Smooth muscle cell of the brain vasculature (primary cell): Measurements from ENCODE around the gene NDUFS6.
"Not testable (repeated sequence)": the region's sequence is repeated elsewhere in the genome, so short reads cannot be mapped to it uniquely, and the experiment has no call there.

Experiments used
- DNase-seq: peaks from one replicate; pipeline ENCODE4 v3.0.0-alpha.2; 2012; ENCODE audit warnings: low read depth, low spot score

The NDUFS6 gene

DNA sequence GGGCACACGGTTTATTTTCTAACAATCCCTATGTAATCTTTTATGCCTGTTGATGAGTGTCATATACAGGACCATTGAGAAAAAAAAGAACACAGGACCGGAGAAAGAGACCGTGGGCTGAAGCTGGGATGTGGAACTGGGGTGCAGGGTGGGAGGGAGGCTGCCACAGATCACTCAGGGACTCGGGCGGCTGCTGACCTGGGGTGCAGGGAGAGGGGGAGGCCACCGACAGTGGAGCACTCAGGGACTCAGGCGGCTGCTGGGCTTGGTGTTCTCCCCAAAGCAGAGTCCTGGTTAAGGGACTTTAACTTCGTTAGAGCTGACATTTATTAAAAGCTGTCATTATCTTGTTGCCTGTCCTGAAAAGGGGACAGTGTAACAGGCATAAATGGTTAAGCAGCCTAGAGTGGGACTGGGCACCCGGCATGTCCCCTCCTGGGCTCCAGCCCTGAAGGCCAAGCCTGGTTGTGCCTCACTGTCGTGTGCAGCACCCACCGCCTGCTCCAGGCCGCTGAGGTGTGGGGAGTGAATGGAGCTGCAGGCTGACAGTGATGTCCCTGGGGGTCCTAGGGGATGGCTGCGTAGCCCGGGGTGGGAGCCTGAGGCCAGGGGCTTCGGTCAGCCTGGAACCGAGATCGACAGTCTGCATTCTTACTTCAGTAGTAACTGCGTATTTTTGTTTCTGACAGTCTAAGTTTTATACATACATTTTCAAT lies 14.0 kb downstream of the NDUFS6 start:
- no peak for DNase-seq

DNA sequence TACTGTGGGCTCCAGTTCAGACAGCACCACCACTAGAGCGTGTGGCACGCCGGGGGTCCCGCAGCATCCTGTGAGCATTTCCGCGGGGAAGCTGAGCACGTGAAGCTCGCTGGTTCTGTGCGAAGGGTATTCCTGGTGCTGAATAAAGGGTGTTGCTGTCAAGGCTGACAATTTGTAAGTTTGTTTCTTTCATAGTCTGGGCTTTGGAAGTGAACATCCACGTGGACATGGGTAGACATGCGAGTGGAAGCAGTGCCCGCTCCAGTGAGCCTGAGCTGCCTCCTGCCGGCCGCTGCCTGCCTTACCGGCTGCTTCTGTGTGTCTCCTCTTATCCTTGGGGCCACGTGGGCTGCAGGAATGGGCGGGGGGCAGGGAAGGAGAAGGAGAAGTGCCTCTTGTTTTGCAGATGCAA lies 14.7 kb downstream of the NDUFS6 start:
- no peak for DNase-seq

DNA sequence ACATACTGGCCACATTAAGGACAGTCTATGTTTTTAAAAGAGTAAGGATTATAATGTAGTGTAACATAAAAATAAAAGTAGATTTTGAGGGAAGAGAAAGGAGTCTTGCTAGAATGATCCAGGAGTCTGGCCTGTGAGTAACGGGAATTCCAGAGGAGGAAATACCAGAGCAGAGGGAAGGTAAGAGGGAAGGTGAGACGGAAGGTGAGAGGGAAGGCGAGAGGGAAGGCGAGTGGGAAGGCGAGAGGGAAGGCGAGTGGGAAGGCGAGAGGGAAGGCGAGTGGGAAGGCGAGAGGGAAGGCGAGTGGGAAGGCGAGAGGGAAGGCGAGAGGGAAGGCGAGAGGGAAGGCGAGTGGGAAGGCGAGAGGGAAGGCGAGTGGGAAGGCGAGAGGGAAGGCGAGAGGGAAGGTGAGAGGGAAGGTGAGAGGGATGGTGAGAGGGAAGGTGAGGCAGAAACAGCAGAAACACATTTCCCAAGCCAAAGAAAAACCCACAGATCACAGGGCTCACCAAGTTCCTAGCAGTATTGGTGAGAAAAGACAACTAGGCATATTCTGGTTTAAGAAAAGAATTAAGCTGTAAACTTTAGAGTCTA lies 15.4 kb downstream of the NDUFS6 start:
- DNase-seq, result not testable (repeated sequence)

DNA sequence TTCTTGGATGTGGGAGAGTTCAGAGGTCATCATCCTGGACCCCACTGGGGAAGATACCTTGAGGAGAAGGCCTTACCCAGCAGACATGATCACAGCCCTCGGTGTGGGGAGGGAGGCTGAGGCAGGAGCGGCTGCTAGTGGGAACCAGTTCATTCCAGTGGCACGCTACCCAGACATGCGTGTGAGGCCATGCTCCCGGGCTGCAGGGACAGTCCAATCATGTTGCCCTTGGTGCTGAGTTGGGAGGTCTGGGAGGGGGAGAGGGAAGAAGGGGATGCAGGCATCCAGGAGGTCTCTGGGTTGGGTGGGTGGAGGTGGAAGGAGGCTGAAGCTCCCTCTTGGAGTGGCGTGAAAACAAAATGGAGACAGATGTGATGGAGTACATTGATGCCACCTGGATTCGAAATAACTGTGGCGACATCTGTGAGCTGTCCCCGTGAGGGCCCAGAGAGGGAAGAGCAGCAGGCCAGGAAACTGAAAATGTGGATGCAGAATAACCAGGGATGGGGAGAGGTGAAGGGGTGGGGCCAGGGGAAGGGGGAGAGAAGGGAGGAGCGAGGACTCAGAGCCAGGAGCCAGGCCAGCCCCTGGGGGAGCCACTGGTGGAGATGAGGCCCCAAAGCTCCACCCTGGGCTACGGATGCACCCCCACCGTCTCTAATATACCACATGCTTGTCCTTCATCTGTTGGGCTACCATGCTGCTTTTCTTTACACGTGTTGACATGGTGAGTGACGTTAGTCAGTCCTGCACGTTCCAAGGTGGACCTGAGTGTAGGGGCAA lies 16.2 kb downstream of the NDUFS6 start:
- no peak for DNase-seq

DNA sequence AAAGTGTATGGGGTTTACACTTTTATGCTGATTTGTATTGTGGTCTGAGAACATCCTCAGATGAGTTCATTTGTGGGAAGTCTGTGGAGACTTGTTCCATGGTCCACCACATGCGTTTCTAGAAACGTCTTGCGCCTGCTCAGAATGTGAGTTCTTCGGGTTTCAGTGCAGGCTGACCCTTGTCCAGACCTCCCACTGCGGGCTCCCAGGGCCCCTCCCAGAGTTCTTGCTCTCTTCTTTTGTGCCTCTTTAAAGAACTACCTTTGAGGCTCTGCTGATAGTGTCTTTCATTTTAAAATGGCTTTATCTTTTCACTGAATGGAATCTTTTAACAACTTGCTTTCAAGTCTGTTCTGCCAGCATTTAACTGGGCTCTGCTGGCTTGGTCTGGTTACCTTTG lies 17.6 kb downstream of the NDUFS6 start:
- DNase-seq, result no peak

DNA sequence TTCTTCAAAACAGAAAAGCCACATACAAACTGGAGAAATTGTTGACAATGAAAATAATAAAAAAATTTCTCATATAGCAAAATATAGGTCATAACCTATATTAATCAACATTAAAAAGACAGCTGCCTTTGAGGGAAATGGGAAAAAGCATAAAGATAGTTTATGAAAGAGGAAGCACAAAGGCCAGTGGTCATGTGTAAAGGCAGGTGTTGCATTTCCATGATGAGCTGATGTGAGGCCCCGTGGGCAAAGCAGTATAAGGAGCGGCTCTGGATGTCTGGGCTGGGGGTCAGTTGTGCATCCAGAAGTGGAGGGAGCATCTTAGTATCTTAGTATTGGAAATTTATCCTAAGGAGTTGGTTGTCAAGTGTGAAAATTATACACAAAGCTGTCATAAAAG lies 18.3 kb downstream of the NDUFS6 start:
- no peak for DNase-seq

DNA sequence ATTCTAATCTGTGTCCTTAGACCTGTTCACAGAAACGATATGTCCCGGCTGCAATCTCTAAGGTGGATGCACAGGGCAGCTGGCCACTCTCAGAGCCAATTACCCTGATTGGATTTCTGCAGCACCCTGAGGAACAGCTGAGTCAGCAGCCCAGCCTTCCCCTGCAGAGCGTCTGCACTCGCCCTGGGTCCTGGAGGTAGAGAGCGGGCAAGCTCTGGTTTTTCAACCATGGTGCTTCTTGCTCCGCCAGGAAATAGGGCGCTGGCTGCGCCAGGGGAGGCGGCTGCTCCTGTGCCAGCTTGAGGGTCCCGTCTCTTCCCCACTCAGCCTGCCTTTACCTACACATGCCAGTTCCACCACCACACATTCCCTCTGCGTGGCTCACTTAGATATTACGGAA lies 19.2 kb downstream of the NDUFS6 start:
- no peak for DNase-seq

DNA sequence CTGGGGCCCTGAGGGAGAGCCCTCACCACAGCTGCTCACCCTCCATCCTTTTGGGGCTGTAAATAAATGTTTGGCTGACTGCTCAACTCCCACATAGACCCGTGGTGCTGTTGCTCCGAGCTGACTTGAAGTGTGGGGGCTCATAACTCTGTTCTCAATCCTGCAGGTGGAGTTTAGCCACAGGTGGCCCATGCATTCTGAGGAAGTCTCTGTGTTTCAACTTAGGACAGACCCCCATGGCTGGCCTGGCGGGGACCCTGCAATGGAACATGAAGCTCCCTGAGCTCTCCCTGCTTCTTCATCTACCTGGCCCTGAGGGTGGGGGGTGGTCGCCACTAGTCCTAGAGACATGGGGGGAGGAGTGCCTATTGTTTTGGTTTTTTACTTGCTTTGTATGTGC lies 19.7 kb downstream of the NDUFS6 start:
- DNase-seq, result no peak

DNA sequence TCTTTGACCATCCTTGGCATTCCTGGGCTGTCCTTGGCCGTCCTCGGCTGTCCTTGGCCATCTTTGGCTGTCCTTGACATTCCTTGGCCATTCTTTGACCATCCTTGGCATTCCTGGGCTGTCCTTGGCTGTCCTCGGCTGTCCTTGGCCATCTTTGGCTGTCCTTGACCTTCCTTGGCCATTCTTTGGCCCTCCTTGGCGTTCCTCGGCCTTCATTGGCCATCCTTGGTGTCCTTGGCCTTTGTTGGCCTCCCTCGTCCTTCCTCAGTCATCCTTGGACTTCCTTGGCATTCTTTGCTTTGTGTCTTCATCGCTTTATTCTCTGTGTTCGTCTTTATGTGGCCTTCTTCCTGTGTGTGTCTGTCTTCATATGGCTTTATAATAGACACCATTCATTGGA lies 20.7 kb downstream of the NDUFS6 start:
- DNase-seq, result no peak

DNA sequence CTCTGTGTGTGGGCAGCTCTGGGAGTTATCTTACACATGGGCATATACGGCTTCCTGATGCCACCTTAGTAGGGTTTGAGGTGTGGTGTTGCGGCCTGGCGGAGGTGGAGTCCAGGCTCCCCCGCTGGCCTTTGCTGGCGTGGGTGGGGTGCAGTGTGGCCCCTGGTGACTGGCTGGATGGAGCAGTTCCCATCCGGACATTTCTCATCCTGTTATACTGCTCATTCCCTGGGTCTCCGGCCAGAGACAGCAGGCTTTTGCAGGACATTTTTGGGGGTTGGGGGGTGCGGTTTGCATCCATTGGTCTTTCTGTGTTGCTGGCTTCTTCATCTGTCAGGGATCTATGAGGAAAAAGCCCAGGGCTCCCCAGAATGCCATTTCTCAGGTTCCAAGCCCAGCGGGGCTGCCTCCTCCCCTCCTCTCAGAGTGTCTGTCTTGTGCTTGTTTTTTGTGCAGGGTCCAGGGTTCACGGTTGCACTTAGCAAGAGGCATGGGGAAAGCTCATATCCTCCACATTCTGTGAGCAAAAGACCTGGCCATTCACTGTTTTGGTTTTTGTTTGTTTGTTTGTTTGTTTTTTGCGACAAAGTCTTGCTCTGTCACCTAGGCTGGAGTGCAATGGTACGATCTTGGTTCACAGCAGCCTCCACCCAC lies 22.3 kb downstream of the NDUFS6 start:
- no peak for DNase-seq

DNA sequence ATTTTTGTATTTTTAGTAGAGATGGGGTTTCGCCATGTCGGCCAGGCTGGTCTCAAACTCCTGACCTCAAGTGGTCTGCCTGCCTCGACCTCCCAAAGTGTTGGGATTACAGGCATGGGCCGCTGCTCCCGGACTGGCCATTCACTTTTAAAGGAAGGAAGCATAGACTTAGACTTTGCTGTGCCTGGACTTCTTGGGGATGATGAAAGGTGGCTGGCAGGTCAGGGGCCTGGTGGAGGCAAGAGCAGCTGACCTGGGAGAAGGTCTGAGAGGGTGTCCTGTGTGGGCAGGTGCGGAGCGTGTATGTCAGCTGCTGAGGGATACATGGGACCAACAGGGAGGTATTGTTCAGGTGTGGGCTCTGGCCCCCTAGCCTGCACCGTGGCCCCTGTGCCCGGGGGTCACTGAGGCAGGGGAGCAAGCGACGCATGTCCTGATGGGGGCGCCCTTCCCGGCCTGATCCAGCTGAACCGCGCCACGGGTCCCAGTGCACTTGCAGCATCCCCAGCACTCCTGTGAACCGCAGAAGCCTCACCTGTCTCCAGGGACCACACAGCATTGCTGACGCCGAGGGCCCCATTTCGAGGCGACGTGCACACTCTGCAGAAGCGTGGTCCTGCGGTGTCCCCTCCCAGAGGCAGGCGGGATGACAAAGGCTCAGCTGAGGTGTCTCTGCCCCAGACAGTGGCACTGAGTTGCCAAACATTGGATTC lies 23.1 kb downstream of the NDUFS6 start:
- DNase-seq, result no peak

DNA sequence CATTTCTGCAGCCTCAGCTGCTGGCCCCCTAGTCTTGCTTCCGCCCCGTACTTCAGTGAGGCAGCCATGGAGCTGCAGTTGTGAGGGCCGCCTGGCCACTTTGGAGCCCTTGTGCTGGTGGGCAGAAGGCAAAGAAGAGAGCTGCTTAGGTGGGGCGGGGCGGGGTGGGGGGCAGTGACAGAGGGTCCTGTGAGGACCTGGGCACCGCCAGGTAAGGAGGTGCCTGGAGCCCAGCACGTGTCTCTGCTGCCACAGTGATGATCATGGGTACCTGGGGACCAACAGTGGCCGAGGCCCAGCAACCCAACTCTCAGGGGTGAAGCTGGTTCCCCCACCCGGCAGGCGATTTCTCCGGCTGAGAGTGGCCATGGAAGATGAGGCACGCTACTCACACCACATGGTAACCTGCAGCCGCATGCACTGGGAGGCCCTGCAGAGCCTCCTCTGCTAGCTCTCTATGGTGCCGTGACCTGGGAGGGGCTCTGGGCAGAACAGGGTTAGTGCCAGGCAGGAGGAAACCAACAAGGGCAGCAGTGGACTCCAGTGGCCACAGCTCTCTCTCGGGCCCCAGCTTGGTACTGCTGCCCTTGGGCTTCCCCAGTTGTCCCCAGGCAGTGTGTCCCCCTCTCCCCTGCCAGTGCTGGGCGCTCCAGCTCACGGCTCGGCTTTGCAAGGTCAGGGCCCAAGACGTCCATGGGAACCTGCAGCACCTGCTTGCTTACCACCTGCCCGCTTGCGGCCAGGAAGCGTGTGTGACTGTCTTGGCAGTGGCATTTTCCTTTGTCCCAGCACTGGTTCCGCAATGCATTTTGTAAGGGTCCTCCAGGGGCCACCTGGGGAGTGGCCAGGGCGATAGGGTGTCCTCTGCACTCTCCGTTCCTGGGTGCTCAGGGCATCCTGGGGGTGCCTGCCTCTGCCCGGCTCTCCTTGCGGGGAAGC lies 24.0 kb downstream of the NDUFS6 start:
- no peak for DNase-seq

DNA sequence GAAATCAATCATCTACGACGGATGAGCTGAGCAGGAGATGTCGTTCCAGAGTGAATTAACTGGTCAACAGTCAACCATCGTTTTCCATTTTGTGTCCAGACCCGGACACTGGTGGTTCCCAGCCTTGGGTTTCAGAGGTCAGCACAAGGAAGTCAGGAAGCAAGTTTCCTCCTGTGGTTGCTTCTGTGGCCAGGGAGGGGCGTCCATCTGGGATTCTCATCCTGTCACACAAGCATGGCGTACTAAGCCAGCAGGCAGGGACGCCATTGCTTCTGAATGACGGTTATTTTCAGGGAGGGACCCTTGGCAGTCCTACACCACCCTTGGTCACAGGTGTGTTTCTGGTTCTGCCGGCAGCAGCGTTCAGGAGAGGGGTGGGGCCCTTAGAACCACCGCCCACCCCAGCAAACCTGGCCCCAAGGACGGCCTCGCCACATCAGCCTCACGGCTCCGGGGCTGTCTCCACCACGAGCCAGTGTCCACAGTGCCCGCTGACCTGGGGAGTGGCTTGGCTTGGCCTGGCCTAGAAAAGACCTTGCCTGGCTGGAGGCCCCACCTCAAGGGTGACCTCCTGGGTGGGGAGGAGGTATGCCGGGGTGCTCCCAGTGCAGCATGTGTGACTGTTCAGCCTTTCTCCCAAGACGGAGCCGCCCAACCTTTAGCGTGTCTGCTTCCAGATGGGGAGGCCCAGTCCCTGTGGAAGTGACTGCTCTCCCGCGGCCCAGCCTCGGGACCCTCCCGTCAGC lies 25.2 kb downstream of the NDUFS6 start:
- no peak for DNase-seq

DNA sequence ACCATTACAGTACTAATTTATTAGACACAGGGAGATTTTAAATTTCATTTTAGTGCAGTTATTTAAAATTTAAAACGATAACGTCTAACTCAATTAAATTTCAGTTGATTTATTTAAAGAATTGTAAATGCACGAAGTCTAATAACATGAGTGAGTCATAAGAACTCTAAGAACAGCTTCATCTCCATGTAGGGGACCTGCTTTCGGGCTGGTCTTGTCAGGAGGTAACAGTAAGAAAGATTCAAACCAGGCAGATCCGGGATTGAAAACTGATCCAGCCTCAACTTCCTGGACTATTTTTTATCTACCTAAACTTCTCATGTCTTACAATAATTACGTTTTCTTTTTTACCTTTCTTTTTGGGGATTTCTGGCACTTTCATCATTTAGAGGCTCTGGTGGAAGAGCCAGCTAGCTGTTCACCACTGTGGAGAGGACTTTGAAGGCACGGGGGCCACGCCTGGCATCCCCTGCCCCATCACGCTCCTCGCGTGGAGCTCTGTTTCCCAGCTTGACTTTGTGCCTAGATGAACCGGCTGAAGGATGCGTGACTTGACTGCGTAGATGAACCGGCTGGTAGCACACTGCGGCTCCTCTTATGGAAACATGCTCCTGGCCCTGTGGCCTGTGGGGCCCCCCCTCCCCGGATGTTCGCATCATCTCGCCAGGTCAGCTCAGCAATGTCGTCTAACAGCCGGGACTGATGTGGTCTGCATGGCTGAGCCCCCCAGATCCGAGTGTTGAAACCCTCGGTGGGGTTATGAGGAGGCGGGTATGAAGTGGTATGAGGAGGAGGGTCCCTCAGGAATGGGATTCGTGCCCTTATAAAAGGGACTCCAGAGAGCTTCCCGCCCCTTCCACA lies 26.0 kb downstream of the NDUFS6 start:
- DNase-seq, result no peak

DNA sequence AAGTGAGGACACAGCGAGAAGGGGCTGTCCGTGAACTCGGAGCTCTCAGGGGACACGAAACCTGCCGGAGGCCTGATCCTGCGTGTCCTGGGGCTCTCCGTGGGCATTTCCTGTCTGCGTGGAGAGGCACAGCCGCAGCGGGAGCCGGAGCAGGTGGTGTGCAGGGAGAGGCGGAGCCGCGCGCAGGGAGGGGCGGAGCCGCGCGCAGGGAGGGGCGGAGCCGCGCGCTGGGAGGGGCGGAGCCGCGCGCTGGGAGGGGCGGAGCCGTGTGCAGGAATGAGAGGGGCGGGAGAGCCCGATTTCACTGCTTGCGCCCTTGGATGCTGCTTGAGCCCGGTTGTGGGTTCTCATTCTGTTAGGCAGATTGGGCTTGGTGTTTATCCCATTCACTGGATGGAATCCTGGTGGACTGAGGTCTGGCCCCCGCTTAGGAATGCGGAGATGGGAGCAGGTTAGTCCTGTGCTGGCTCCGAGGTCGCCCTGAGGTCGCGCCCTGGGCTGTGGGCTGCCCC lies 26.7 kb downstream of the NDUFS6 start:
- DNase-seq, result no peak

DNA sequence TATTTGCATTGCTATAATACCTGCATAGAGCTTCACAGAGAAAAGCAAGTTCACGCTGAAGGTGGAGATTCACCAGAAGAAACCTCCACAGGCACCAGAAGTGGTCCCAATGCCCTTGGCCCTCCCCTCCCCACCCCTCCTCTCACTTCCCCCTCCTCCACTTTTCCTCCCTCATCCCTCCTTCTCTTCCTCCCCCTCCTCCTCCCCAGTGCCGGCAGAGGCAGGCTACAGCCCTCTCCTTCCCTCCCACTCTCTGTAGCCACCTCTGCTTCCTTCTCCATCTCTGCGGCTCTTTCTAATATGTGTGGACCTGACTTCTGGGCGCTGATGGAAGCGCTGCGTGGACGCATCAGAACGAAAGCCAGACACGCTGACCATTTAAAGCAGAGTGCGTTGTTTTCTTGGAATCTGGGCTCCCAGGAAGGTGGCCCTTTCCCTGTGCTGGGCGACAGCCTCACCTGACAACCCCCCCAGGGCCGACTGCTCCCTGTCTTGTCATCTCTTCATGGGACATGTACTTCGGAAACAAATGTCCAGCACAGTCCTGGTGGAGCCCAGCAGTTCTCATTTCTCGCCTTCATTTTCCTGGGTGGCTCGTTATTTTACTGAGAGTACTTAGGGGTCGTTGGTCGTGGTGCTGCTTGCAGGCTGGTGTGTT lies 29.5 kb downstream of the NDUFS6 start:
- DNase-seq, result no peak

DNA sequence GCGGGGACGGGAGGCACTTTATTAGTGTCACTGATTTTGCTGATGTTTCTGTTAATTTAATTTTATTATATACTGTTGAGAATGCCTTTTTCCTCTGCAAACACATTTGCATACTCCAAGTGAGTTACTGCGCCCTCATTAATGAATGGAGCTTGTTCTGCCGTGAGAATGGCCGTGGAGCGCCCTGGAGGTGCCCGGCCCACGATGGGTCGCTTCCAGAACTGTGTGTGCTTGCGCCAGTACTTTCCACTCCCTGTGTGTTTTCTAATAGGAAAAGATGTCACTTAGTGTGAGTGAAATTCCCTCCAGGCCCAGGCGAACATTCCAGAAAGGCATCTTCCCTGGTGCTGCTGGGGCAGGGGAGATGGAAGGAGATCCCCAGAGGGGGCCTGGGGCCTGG lies 30.1 kb downstream of the NDUFS6 start:
- DNase-seq, result no peak

DNA sequence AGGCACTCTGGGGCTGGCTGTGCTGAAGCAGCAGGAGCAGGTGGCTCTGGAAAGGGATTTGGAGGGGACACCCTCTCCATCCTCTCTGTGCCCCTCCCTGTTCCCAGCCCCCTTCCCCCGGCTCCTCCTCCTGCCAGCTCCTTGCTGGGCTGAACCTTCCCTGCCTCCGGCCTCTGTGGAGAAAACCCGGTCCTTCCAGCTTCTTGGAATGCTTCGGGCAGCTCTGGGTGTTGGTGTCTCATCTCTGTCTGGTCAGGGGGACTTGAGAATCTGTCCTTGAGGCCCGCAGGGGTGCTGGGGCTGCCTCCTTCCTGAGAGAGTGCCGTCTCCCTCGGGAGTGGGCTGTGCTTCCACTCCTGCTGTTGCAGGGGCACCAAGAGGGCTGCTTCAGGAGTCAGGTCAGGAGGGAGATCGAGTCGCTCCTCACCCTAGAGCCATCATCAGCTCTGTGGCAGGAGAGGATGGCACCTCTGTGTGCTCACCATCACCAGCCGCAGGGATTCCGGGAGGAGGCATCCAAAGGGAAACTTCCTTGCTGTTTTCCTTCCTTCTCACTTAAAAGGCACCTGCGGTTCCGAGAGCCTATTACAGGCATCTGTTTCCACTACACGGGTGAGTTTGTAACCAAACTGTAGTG lies 30.6 kb downstream of the NDUFS6 start:
- DNase-seq, result no peak
